HG03159 (cell line): ENCODE measurements around the gene EMP1.

Experiments
- ATAC-seq: cut with Tn5 transposase; IDR thresholded peaks from one replicate; pipeline ENCODE4 v1.9.1; 2021; ENCODE audit warnings: mild to moderate bottlenecking, moderate library complexity; ENCODE audit not compliant: unreplicated experiment

Gene EMP1

GRCh38 chr12:13196130-13196921 is at the start of gene EMP1:
TSS of gene EMP1 (plus strand) at chr12:13196726. CDS start at chr12:13211511, 14,785 bp downstream.
- peak; percentile 88 for ATAC-seq

DNA sequence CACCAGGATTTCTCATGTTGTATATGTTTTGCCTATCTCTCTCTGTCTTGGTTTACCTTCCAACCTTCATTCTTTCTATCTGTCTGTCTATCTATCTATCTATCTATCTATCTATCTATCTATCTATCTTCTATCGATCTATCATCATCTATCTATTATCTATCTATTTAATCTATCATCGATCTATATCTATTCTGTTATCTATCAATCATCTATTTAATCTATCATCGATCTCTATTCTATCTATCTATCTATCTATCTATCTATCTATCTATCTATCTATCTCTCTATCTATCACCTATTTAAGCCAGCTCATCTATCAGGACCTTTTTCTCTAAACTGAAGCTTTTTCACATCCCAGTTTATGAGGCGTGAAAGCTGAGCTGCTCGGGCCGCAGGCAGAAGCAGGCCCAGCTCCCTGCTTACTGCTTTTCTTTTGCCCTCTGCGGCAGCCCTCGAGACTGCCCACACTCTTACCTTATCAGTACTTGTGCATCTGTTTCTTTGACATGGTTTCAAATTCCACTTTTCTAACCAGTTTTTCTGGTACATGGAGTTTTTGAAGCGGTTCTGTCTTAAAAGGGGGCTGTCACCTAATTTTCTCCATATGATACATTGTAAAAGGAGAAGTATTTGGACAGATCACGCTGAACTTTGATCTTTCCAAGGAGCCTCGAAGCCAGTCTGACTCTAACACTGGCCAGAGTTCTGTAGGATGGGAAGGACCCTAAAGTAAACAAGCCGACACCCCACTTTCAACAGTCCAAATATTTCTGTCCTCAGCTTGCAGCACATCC is 48.6 kb upstream of the EMP1 start:
- no peak for ATAC-seq

- ATAC-seq: no peak
Measured at GRCh38 chr12:13148485-13148847, 48.1 kb upstream of the EMP1 start.

- ATAC-seq: no peak
Measured at GRCh38 chr12:13149411-13149810, 47.1 kb upstream of the EMP1 start.

GRCh38 chr12:13152281-13152680 is 44.2 kb upstream of the EMP1 start:
- no peak for ATAC-seq

GRCh38 chr12:13152756-13153155 is 43.8 kb upstream of the EMP1 start:
- ATAC-seq: no peak

DNA sequence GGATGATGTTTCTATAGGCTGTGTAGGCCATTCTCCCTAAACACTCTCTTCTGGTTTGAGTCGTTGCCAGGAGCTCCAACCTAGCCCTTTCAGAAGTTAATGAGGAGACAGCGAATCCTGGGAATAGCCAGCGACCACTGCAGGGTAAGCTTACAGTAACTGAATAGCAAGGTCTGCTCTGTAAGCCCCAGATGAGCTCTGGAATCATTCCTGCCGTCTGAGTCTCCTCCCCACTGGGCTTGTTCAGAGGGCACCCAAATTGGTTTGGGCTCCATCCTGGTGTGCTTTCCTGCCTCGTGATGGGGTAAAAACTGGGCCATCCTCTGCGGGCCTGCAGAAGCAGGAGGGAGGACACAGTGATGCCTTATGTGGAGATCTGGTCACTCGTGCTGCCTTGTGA is 43.3 kb upstream of the EMP1 start:
- no peak for ATAC-seq

GRCh38 chr12:13154027-13154538 is 42.4 kb upstream of the EMP1 start:
- no peak for ATAC-seq

GRCh38 chr12:13154831-13155230 is 41.7 kb upstream of the EMP1 start:
- ATAC-seq: no peak

GRCh38 chr12:13156277-13156676 is 40.2 kb upstream of the EMP1 start:
- no peak for ATAC-seq

GRCh38 chr12:13161172-13161571 is 35.4 kb upstream of the EMP1 start:
- ATAC-seq: no peak

DNA sequence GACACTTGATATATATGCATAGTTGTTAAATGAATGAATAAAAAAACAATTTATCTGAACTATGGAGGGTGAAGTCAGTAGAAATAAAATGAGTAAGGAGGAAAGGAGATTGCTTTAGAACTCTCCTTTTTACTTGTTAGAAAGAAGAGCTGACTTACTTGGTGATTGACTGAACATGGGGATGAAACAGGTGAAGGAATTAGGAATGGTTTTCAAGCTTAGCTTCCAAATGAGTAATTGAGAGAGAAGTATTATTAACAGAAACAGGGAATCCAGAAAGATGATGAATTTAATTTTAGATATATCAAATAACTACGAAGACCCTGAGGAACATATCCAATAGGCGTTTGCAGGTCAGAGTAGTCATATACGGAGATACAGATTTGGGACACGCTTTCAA is 33.6 kb upstream of the EMP1 start:
- ATAC-seq: no peak

GRCh38 chr12:13163868-13164635 is 32.5 kb upstream of the EMP1 start:
- ATAC-seq: no peak

DNA sequence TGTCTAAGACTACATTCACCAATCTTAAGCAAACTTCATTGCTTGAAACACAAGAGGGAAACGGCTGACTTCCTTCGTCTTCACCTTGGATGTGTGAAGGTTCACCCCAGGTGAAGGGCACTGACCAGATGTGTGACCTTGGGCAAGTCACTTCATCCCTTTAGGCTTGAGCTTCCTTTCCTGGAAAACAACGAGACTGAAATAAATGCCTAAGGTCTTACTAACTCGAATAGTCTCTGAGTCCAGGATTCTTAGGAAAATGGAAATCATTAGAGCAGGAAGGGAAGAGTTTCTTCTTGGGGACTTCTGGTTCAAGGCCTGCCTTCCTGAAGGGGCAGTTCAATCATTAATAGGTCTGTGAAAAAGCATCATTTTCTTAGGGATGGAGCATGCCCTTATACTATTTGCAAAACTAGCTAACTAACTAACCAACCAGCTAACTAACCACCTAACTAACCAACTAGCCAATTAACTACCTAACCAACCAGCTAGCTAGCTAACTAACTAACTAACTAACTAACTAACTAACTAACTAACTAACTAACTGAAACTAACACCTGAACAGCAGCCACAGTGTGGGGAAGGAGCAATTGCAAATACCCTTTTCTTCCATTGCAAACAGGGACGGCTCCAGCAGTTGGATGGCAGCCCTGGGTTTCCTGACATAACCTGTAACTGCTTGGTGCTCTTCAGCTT is 31.5 kb upstream of the EMP1 start:
- ATAC-seq: no peak

DNA sequence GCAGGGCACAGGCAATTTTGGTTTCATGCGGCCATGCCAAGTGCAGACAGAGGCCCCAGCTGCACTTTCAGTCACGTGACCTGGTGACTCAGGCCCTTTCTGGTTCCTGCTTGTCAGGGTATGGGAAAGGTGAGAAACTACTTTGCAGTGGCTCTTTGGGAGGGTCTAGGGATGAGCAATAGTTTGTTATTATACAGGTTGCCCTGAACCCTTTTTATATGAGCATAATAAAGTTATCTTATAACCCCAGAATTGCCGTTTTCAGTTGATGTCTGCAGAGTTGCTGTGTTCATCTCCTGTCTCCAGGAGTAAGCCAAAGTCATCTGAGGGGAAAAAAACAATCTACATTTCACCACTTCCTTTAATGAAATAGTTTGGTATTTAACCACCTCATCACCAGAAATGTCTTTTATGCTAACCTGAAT is 30.9 kb upstream of the EMP1 start:
- peak; percentile 73 for ATAC-seq

GRCh38 chr12:13167226-13167625 is 29.3 kb upstream of the EMP1 start:
- ATAC-seq: no peak

GRCh38 chr12:13167906-13168305 is 28.6 kb upstream of the EMP1 start:
- no peak for ATAC-seq

GRCh38 chr12:13169272-13169671 is 27.3 kb upstream of the EMP1 start:
- no peak for ATAC-seq

- no peak for ATAC-seq
Measured at GRCh38 chr12:13170892-13171490, 25.5 kb upstream of the EMP1 start.
